ENCODE results near the gene GRK5. TPM values are rescaled to one million over a fixed set of nuclear protein-coding genes. Genes with fewer than 3 reads are reported as not detected.

Gene GRK5
- total and polyA plus RNA-seq, 7 donors = 7.9 to 32.4 (median 19.8) TPM

GRCh38 chr10:119500821-119501220 is 293.4 kb downstream of the GRK5 start:
- H3K27me3 ChIP-seq = no peaks in the 10 kb centered on the region
- H3K4me1 ChIP-seq = peaks cover 0 to 34% (median 25%) of the 10 kb centered on the region in 4 donors
- peaks cover 0 to 32% (median 4%) of the 10 kb centered on the region in 4 donors for H3K36me3 ChIP-seq
- TF ChIP-seq EP300 (IDR thresholded peaks at IDR 0.05) (no peak), POLR2AphosphoS5 (IDR thresholded peaks at IDR 0.05) (no peak), CTCF (IDR thresholded peaks at IDR 0.05) (no peak), POLR2A (IDR thresholded peaks at IDR 0.05) (no peak)
- H3K4me3 ChIP-seq = no peak overlapping the region
- 81 to 89% methylated on average over 6 of the region's 6 CpGs for WGBS, 2 donors
- no peaks in the 10 kb centered on the region for H3K9me3 ChIP-seq
- peak overlapping the region in 2 of 4 donors; percentile 9 to 24 for H3K27ac ChIP-seq
- intact Hi-C loops (cut with DNase I) = no loop called here
- DNase-seq = no peak

GRCh38 chr10:119501690-119502089 is 294.3 kb downstream of the GRK5 start:
- Histone ChIP-seq H3K27me3 (no peaks in the 10 kb centered on the region), H3K36me3 (peaks cover 0 to 32% (median 4%) of the 10 kb centered on the region in 4 donors), H3K9me3 (no peaks in the 10 kb centered on the region), H3K4me3 (no peak overlapping the region), H3K27ac (no peak overlapping the region), H3K4me1 (peaks cover 0 to 41% (median 27%) of the 10 kb centered on the region in 4 donors)
- no peak for DNase-seq
- intact Hi-C loops (cut with DNase I) = no loop called here
- WGBS, 2 donors = 61 to 87% methylated on average over 2 of the region's 2 CpGs
- TF ChIP-seq POLR2A (IDR thresholded peaks at IDR 0.05) (no peak), EP300 (IDR thresholded peaks at IDR 0.05) (no peak), CTCF (IDR thresholded peaks at IDR 0.05) (no peak), POLR2AphosphoS5 (IDR thresholded peaks at IDR 0.05) (no peak)

GRCh38 chr10:119502209-119502608 is 294.8 kb downstream of the GRK5 start:
- WGBS, 2 donors = 50 to 79% methylated on average over 12 of the region's 12 CpGs
- Histone ChIP-seq H3K27ac (no peak overlapping the region), H3K4me1 (peaks cover 0 to 41% (median 27%) of the 10 kb centered on the region in 4 donors), H3K4me3 (no peak overlapping the region), H3K27me3 (no peaks in the 10 kb centered on the region), H3K9me3 (no peaks in the 10 kb centered on the region), H3K36me3 (peaks cover 0 to 32% (median 4%) of the 10 kb centered on the region in 4 donors)
- TF ChIP-seq EP300 (IDR thresholded peaks at IDR 0.05) (no peak), CTCF (IDR thresholded peaks at IDR 0.05) (no peak), POLR2A (IDR thresholded peaks at IDR 0.05) (no peak)
- DNase-seq = no peak
- intact Hi-C loops (cut with DNase I) = no loop called here

GRCh38 chr10:119502618-119503155 is 295.3 kb downstream of the GRK5 start:
- DNase-seq = no peak
- 58 to 86% methylated on average over 19 of the region's 19 CpGs for WGBS, 2 donors
- H3K4me3 ChIP-seq = no peak overlapping the region
- no peak overlapping the region for H3K27ac ChIP-seq
- intact Hi-C loops (cut with DNase I) = no loop called here
- H3K4me1 ChIP-seq = peaks cover 0 to 41% (median 27%) of the 10 kb centered on the region in 4 donors
- peaks cover 0 to 33% (median 4%) of the 10 kb centered on the region in 4 donors for H3K36me3 ChIP-seq
- H3K9me3 ChIP-seq = no peaks in the 10 kb centered on the region
- H3K27me3 ChIP-seq = no peaks in the 10 kb centered on the region
- no peak for TF ChIP-seq CTCF (IDR thresholded peaks at IDR 0.05)
- no peak for TF ChIP-seq POLR2AphosphoS5 (IDR thresholded peaks at IDR 0.05)
- TF ChIP-seq EP300 (IDR thresholded peaks at IDR 0.05) = no peak
- TF ChIP-seq POLR2A (IDR thresholded peaks at IDR 0.05) = no peak

- WGBS, 2 donors = 89 to 91% methylated on average over 5 of the region's 5 CpGs
- peaks cover 0 to 34% (median 4%) of the 10 kb centered on the region in 4 donors for H3K36me3 ChIP-seq
- intact Hi-C loops (cut with DNase I) = no loop called here
- no peak for DNase-seq
- no peak overlapping the region for H3K27ac ChIP-seq
- no peaks in the 10 kb centered on the region for H3K27me3 ChIP-seq
- H3K4me1 ChIP-seq = peaks cover 0 to 41% (median 27%) of the 10 kb centered on the region in 4 donors
- TF ChIP-seq EP300 (IDR thresholded peaks at IDR 0.05) = no peak
- no peak for TF ChIP-seq POLR2AphosphoS5 (IDR thresholded peaks at IDR 0.05)
- TF ChIP-seq CTCF (IDR thresholded peaks at IDR 0.05) = no peak
- TF ChIP-seq POLR2A (IDR thresholded peaks at IDR 0.05) = no peak
- no peaks in the 10 kb centered on the region for H3K9me3 ChIP-seq
- H3K4me3 ChIP-seq = no peak overlapping the region
Observed at GRCh38 chr10:119503821-119504220, 296.4 kb downstream of the GRK5 start.

Measured in sigmoid colon (tissue), 7 donors.